ENCODE measurements around the gene LAMB1.
"Not testable (repeated sequence)": the region's sequence is repeated elsewhere in the genome, so short reads cannot be mapped to it uniquely, and the experiment has no call there.

- not testable (repeated sequence) for TF ChIP-seq CTCF, POLR2A, POLR2AphosphoS5, EP300 (IDR thresholded peaks at IDR 0.05)
These were observed 110.6 kb downstream of the LAMB1 start for GRCh38 chr7:107892367-107892741.

All from suprapubic skin (tissue), 4 donors.